GM18867 (cell line): ENCODE data around the gene EFCAB3.
A peak's percentile ranks its signal among the peaks of the same experiment; 100 is the strongest.
"Not testable (repeated sequence)": the region's sequence is repeated elsewhere in the genome, so short reads cannot be mapped to it uniquely, and the experiment has no call there.

ENCODE experiments used
- ATAC-seq: cut with Tn5 transposase; IDR thresholded peaks from one replicate; pipeline ENCODE4 v1.9.1; 2021; ENCODE audit warnings: mild to moderate bottlenecking, moderate library complexity; ENCODE audit not compliant: unreplicated experiment

The EFCAB3 gene

GRCh38 chr17:62380253-62380652 is at the start of gene EFCAB3:
TSS of gene EFCAB3 (plus strand) at chr17:62380553. CDS start at chr17:62382980, 2,427 bp downstream.
- ATAC-seq: no peak

GRCh38 chr17:62336527-62336926 is 43.8 kb upstream of the EFCAB3 start:
- ATAC-seq: no peak

DNA sequence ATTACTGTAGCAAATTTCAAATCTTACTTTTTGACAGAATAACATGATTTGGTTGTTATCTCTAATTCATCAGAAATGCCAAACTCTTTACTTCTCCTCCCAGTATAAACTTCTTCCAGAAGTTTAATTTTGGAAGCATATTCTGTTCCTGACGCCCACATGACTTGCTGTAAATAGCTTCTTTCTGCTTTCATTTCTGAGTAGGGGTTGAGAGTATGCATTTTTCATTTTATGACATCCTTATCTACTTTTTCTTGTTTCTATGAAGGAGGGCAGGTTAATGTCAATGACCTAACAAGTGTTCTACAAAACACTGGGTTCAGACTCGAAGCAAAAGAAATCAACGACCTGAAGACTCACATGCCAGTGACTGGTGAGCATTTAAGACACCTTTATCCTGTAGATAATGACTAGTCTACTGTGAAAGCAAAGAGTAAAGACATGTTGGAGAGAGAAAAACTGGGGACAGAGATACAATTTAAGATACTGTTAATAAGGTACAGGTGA is 36.5 kb upstream of the EFCAB3 start:
- no peak for ATAC-seq

GRCh38 chr17:62351176-62351575 is 29.2 kb upstream of the EFCAB3 start:
- ATAC-seq: no peak

DNA sequence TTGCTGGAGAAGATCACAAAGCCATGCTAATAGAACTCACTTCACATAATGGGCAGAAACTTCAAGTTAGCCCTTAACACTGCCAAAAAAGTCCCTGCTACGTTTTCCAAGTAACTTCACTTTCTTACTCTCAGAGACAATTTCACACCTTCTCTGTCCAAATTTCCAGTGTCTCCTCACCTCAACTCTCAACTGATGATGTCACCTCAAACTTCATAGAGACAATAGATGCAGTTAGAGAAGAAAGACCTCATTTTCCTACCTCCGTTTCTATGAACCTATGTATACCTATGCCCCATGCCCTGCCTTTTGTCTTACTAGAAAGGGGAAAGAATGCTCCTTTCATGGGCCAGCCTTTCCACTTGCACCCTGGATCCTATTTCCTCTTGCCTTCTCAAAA is 14.2 kb upstream of the EFCAB3 start:
- no peak for ATAC-seq

- no peak for ATAC-seq
These were observed 1.2 kb downstream of the EFCAB3 start for GRCh38 chr17:62381561-62381960.

DNA sequence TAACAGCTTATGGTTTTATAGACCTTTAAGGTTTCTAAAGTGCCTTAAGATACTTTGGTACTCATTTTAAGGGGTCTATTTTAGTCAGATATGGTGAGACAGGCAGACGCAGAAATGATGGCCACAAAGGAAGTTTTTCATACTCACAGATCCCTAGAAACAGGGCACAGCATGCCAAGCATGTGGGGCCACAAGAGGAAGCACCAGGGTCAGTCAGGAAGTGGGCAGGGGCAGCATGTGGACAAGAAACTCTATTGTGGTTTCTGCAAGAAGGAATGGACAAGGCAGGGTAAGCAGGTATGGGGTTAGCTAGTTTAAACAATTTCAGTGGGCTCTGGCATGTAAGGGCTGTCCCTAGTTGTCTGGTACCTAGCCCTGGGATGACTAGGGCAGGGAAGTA is 8.5 kb downstream of the EFCAB3 start:
- ATAC-seq: no peak

DNA sequence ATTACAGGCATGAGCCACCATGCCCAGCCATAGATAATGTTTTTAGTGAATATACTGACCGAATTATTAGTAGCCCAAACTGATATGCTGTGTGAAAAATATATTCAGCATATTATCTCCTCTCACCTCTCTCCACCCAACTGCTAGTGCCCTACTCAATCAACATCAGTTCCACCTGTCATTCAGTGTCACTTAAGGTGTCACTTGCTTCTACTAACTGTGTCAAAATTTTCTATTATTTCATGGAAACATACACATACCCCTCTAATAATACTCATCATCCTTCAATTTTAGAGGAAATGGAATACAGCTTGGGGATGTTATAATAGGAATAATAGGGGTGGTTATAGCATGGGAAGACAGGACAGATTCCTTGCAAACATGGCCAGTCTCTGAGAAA is 12.6 kb downstream of the EFCAB3 start:
- no peak for ATAC-seq

DNA sequence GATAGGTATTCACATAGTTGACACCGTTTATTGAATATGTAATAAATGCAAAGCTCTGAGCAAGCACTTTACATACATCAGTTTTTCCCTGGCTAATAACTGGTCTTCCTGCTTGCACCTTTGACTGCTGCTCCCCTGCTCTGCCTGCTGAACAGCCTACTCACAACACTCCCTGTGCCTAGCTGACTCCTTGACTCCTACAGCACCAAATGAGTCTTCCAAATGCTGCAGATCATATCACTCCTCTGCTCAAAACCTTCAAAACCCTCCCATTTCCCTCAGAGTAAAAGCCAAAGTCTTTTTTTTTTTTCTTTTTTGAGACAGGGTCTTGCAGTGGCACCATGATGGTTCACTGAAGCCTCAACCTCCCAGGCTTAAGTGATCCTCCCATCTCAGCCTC is 18.5 kb downstream of the EFCAB3 start:
- no peak for ATAC-seq

DNA sequence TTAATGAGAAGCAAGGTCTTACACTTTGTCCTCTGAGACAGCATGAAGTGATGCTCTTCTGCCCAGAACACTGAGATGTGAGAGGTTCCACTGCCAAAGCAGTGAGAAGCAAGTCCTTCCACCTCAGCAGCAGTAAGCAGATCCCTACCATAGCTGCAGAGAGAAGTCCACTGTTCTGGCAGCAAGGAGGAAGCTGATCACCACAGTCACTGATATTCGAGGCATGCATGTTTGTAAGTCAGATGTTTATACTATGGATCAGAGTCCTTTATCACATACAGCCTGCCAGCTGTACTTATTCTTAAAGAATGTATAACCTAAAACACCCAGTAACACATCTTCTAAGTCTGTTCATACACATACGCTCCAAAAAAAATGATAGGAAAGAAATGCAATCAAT is 25.1 kb downstream of the EFCAB3 start:
- ATAC-seq: no peak

- ATAC-seq: not testable (repeated sequence)
These were observed 32.7 kb downstream of the EFCAB3 start for GRCh38 chr17:62413090-62413489.

- peak; percentile 93 for ATAC-seq
These were observed 43.5 kb downstream of the EFCAB3 start, which contains the start of gene METTL2A for GRCh38 chr17:62423647-62424461. TSS of gene METTL2A (plus strand) at chr17:62423897. CDS start at chr17:62423903, 6 bp downstream.

DNA sequence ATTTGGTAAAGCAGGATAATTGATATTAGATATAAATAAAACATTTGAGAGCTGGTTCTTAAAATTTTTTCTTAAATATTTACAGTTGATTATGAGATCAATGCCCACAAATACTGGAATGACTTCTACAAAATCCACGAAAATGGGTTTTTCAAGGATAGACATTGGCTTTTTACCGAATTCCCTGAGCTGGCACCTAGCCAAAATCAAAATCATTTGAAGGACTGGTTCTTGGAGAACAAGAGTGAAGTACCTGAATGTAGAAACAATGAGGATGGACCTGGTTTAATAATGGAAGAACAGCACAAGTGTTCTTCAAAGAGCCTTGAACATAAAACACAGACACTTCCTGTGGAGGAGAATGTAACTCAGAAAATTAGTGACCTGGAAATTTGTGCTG is 45.9 kb downstream of the EFCAB3 start:
- ATAC-seq: not testable (repeated sequence)

DNA sequence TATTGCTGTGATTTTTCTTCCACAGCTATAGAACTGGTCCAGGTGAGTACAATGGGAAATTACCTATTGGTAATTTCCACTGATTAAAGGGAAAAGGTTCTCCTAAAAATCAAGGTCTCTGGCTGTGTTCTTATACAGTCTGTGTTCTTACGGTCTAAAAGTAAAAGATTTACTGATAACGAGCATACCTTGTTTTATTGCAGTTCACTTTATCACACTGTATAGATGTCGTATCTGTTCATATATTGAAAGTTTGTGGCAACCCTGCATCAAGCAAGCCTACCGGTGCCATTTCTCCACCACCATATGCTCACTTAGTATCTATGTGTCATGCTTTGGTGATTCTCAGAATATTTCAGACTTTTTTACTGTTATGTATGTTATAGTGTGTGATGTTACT is 54.9 kb downstream of the EFCAB3 start:
- ATAC-seq: not testable (repeated sequence)

DNA sequence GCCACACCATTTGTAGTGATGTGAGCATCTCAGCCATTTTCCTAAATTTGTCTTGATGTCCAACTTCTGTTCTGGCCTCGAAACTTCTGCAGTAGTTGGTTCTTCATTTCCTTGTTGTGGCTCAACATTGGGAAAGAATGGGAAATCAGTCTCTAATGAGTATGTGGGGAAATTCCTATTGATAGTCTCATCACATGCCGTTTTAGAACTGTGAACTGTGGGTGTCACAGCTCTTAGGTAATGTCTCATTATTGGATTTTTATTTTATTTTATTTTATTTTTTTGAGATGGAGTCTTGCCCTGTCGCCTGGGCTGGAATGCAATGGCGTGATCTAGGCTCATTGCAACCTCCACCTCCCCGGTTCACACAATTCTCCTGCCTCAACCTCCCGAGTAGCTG is 60.8 kb downstream of the EFCAB3 start:
- not testable (repeated sequence) for ATAC-seq

GRCh38 chr17:62444063-62444462 is 63.7 kb downstream of the EFCAB3 start:
- no peak for ATAC-seq

- not testable (repeated sequence) for ATAC-seq
These were observed 65.4 kb downstream of the EFCAB3 start for GRCh38 chr17:62445791-62446190.

- ATAC-seq: not testable (repeated sequence)
These were observed 71.8 kb downstream of the EFCAB3 start for GRCh38 chr17:62452195-62452594.

- ATAC-seq: not testable (repeated sequence)
These were observed 72.7 kb downstream of the EFCAB3 start for GRCh38 chr17:62453041-62453440.

DNA sequence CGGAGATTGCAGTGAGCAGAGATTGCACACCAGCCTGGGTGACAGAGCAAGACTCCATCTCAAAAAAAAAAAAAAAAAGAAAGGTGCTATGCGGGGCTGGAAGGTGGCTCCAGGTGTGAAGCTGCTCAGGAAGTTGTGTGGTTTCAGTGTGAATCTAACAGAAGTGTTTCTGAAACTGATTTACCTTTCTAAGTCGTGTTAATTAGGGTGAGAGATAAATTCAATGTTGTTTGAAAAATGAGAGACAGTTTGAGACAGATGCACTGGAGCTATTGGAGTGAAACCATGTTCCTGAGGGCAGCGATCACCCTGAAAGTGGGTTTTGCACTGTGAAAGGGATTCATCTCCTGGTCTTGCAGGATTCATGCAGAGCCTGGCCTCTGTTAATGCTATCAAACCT is 73.3 kb downstream of the EFCAB3 start:
- peak; percentile 43 for ATAC-seq

- peak; percentile 45 for ATAC-seq
These were observed 73.8 kb downstream of the EFCAB3 start for GRCh38 chr17:62454111-62454510.

DNA sequence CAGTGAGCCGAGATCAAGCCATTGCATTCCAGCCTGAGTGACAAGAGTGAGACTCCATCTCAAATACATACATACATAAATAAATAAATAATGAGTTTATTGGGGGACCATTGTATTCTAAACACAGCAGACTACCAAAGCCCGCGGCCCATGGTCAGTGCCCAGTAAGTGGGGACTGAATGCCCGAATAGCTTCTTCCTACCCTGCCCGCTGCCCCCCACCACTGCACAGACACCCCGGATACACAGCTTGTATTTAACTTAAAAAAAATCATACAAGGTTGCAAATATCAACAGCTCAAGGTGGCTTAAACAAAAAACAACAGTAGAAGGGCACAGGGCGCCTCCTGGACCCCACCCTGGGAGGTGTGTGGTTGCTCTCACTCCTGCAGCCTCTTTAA is 75.7 kb downstream of the EFCAB3 start:
- no peak for ATAC-seq
